Measurements from ENCODE around the gene PCK1. TPM values are rescaled to one million over a fixed set of nuclear protein-coding genes. Genes with fewer than 3 reads are reported as not detected.

The PCK1 gene
- total RNA-seq, 1 donor from 2014 or later = not detected

- Mint-ChIP-seq H3K36me3 (ENCODE audit: low read depth) (peaks cover 8% of the 10 kb centered on the region), H3K27me3 (ENCODE audit: low read depth) (peaks cover 13% of the 10 kb centered on the region), H3K9me3 (no peaks in the 10 kb centered on the region), H3K4me1 (ENCODE audit: low read depth) (peaks cover 34% of the 10 kb centered on the region), H3K4me3 (ENCODE audit: low read depth) (no peak overlapping the region), H3K27ac (no peak overlapping the region)
- no peak for DNase-seq (ENCODE audit: low spot score)
- intact Hi-C loops (cut with micrococcal nuclease) = loop anchor here (5.0 kb wide), 1 partner anchor 223 kb away; the partner anchor contains the start of gene RBM38
Measured at GRCh38 chr20:57615445-57615811, 54.5 kb downstream of the PCK1 start.

GRCh38 chr20:57616143-57616951 lies 55.4 kb downstream of the PCK1 start:
- Mint-ChIP-seq H3K27ac (no peak overlapping the region), H3K9me3 (no peaks in the 10 kb centered on the region), H3K27me3 (ENCODE audit: low read depth) (peaks cover 13% of the 10 kb centered on the region), H3K4me3 (ENCODE audit: low read depth) (no peak overlapping the region), H3K4me1 (ENCODE audit: low read depth) (peaks cover 39% of the 10 kb centered on the region), H3K36me3 (ENCODE audit: low read depth) (peaks cover 4% of the 10 kb centered on the region)
- DNase-seq (ENCODE audit: low spot score) = peak; percentile 8
- intact Hi-C loops (cut with micrococcal nuclease) = loop anchor here (5.0 kb wide), 1 partner anchor 224 kb away; the partner anchor contains the start of gene RBM38

DNA sequence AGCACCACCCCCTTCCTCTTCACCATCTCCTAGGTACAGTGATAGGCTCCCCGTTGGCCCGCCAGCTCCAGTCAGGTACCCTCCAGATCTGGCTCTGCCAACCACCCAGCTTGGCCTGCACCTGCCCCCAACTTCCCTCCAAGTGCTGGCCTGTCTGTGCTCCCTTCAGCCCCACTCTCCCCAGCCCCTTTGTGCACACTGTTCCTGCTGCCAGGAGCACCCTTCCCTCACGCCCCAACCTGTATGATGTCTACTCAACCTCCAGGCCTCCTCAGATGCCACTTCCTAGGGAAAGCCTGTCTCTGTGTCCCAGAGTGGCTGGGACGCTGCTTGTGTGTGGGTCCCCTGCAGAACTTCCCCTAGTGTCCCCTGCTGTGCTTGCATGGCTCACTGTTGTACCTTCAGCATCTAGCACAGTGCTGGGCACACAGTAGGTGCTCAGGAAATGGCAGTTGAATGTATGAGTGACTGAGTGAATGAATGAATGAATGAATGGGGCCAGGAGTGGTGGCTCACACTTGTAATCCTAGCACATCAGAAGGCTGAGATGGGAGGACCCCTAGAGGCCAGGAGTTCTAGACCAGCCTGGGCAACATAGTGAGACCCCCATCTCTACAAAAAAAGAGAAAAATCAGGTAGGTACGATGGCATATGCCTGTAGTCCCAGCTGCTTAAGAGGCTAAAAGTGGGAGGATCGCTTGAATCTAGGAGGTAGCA lies 56.3 kb downstream of the PCK1 start:
- H3K27ac Mint-ChIP-seq = no peak overlapping the region
- no peaks in the 10 kb centered on the region for H3K9me3 Mint-ChIP-seq
- H3K27me3 Mint-ChIP-seq (ENCODE audit: low read depth) = peaks cover 13% of the 10 kb centered on the region
- intact Hi-C loops (cut with micrococcal nuclease) = loop anchor here (5.0 kb wide), 1 partner anchor 225 kb away; the partner anchor contains the start of gene RBM38
- H3K4me1 Mint-ChIP-seq (ENCODE audit: low read depth) = peaks cover 41% of the 10 kb centered on the region
- H3K4me3 Mint-ChIP-seq (ENCODE audit: low read depth) = no peak overlapping the region
- peaks cover 4% of the 10 kb centered on the region for H3K36me3 Mint-ChIP-seq (ENCODE audit: low read depth)
- peak; percentile 6 for DNase-seq (ENCODE audit: low spot score)

Other genes starting within 250 kb of the PCK1 start
- not detected in 2 replicates for gene SPO11, start 231.3 kb upstream of the PCK1 start, total RNA-seq
- gene RAE1, start 209.9 kb upstream of the PCK1 start, total RNA-seq = 46.8 and 48.1 TPM in 2 replicates
- gene RBM38, start 169.7 kb upstream of the PCK1 start, total RNA-seq = 88.9 and 89.5 TPM in 2 replicates
- gene CTCFL, start 36.0 kb upstream of the PCK1 start, total RNA-seq = not detected in 2 replicates
- gene ZBP1, start 59.3 kb downstream of the PCK1 start, total RNA-seq = 0.32 and 0.62 TPM in 2 replicates
- 0.99 and 1.1 TPM in 2 replicates for gene PMEPA1, start 148.9 kb downstream of the PCK1 start, total RNA-seq